OCI-LY3 (cell line): ENCODE data around the gene SPARCL1.

Experiments
- CTCF ChIP-seq: fragments of 200-600, 300-600 bp; sonication (generic); IDR thresholded peaks from 2 replicates; pipeline ENCODE4 v1.5.1; 2014; ENCODE audit warnings: antibody characterized with exemption, low read length, low read depth
- EZH2phosphoT487 ChIP-seq: fragments of 200-600 bp; shearing (Covaris generic); IDR thresholded peaks from 2 replicates; pipeline ENCODE4 v1.6.1; 2018; ENCODE audit warnings: antibody characterized with exemption, mixed run types, low read depth

- no peak for TF ChIP-seq CTCF
- no peak for TF ChIP-seq EZH2phosphoT487
These were observed 36.1 kb downstream of the SPARCL1 start for GRCh38 chr4:87493115-87493514.
